Sigmoid colon (tissue), 4 donors: ENCODE results near the gene MAPRE2.

Experiments used
- CTCF ChIP-seq, 4 experiments: fragments of 450-650 bp in 3 of 4; fragments of 200-600 bp in 1 of 4; IDR thresholded peaks; one replicate each; pipeline ENCODE4 v1.5.1; 2016 to 2019; ENCODE audit warnings: antibody characterized with exemption in 4 of 4, mild to moderate bottlenecking in 3 of 4, moderate library complexity in 2 of 4
- EP300 ChIP-seq, 4 donors: sonication (generic); formaldehyde crosslinking; IDR thresholded peaks; one replicate each; pipeline ENCODE4 v1.6.1; 2017; ENCODE audit warnings: antibody characterized with exemption in 4 of 4

GRCh38 chr18:35010156-35010555 lies 31.1 kb upstream of the MAPRE2 start:
- TF ChIP-seq CTCF (IDR thresholded peaks at IDR 0.05) (no peak), EP300 (IDR thresholded peaks at IDR 0.05) (no peak)
